Uterus (tissue), 2 donors: ENCODE measurements around the gene LINGO1.

ENCODE experiments used
- CTCF ChIP-seq, 4 experiments: fragments of 200-600 bp in 2 of 4; fragments of 450-650 bp in 2 of 4; sonication (generic) in 2 of 4; IDR thresholded peaks; one replicate each; pipeline ENCODE4 v1.5.1; 2016 to 2019; ENCODE audit warnings: antibody characterized with exemption in 4 of 4, mild to moderate bottlenecking in 2 of 4, moderate library complexity in 1 of 4
- POLR2A ChIP-seq, 2 donors: fragments of 450-650 bp; IDR thresholded peaks; one replicate each; pipeline ENCODE4 v1.6.1; 2016; ENCODE audit warnings: antibody characterized with exemption in 2 of 2, mild to moderate bottlenecking in 1 of 2, moderate library complexity in 1 of 2

- TF ChIP-seq CTCF (IDR thresholded peaks at IDR 0.05) (no peak), POLR2A (IDR thresholded peaks at IDR 0.05) (no peak)
These were observed 34.8 kb downstream of the LINGO1 start for GRCh38 chr15:77597804-77598453.
